OCI-LY3 (cell line): ENCODE measurements around the gene ETV4.

Experiments
- EZH2phosphoT487 ChIP-seq: fragments of 200-600 bp; shearing (Covaris generic); IDR thresholded peaks from 2 replicates; pipeline ENCODE4 v1.6.1; 2018; ENCODE audit warnings: antibody characterized with exemption, mixed run types, low read depth
- TF ChIP-seq, protein P1 (sequence below): fragments of 200-600, 300-600 bp; sonication (generic); IDR thresholded peaks from 2 replicates; pipeline ENCODE4 v1.5.1; 2014; ENCODE audit warnings: antibody characterized with exemption, low read length, low read depth

DNA sequence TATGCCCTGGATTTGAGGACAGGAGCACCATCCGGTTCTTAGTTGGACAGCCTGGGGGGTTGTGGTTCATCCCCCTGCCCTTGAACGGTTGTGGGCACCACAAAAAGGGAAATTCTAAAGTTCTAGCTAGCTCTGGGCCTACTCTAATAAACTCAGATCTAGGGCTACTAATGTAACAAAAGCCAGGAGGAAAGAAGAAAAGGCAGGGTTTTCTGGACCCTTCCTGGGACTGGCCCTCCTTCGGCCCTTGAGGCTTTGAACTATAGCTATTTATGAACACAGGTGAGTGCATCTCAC, 15.1 kb downstream of the ETV4 start:
- TF ChIP-seq, protein P1, sequence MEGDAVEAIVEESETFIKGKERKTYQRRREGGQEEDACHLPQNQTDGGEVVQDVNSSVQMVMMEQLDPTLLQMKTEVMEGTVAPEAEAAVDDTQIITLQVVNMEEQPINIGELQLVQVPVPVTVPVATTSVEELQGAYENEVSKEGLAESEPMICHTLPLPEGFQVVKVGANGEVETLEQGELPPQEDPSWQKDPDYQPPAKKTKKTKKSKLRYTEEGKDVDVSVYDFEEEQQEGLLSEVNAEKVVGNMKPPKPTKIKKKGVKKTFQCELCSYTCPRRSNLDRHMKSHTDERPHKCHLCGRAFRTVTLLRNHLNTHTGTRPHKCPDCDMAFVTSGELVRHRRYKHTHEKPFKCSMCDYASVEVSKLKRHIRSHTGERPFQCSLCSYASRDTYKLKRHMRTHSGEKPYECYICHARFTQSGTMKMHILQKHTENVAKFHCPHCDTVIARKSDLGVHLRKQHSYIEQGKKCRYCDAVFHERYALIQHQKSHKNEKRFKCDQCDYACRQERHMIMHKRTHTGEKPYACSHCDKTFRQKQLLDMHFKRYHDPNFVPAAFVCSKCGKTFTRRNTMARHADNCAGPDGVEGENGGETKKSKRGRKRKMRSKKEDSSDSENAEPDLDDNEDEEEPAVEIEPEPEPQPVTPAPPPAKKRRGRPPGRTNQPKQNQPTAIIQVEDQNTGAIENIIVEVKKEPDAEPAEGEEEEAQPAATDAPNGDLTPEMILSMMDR = no peak
- TF ChIP-seq EZH2phosphoT487 = no peak
